Activated CD4-positive, alpha-beta T cell treated with anti-CD3 and anti-CD28 coated beads for 36 hours (primary cell): Measurements from ENCODE around the gene DSCAM. TPM values are rescaled to one million over a fixed set of nuclear protein-coding genes. Genes with fewer than 3 reads are reported as not detected.

Source experiments
- ATAC-seq: fragments of 200-7000 bp; cut with Tn5 transposase; one replicate; pipeline ENCODE4 v1.10.0; 2021; ENCODE audit warnings: mild to moderate bottlenecking, moderate library complexity
- CTCF ChIA-PET: fragments of 350-600 bp; sonication (Branson Sonifier 250); formaldehyde crosslinking; loops from one replicate; lab custom pipeline; 2021; ENCODE audit warnings: antibody characterized with exemption; lab: Charles Lee
- POLR2A ChIA-PET: fragments of 350-600 bp; sonication (Branson Sonifier 250); formaldehyde crosslinking; loops from one replicate; lab custom pipeline; 2021; ENCODE audit warnings: antibody characterized with exemption, inconsistent platforms; lab: Charles Lee
- DNase-seq: peaks from one replicate; pipeline ENCODE4 v3.0.0-alpha.2; 2020
- H3K27ac Mint-ChIP-seq: one replicate; pipeline ENCODE4 v1.8.0; 2021; ENCODE audit warnings: mixed read lengths
- H3K27me3 Mint-ChIP-seq: one replicate; pipeline ENCODE4 v1.8.0; 2021; ENCODE audit warnings: mixed read lengths
- H3K36me3 Mint-ChIP-seq: one replicate; pipeline ENCODE4 v1.8.0; 2021; ENCODE audit warnings: low read depth, mixed read lengths
- H3K4me1 Mint-ChIP-seq: one replicate; pipeline ENCODE4 v1.8.0; 2021; ENCODE audit warnings: mixed read lengths
- H3K4me3 Mint-ChIP-seq: one replicate; pipeline ENCODE4 v1.8.0; 2021; ENCODE audit warnings: mild to moderate bottlenecking, moderate library complexity, mixed read lengths
- H3K9me3 Mint-ChIP-seq: one replicate; pipeline ENCODE4 v1.8.0; 2021; ENCODE audit warnings: low read depth, mixed read lengths
- intact Hi-C, 2 experiments: fragments of 100-400 bp; cut with DNase I in 1 of 2; cut with micrococcal nuclease in 1 of 2; formaldehyde crosslinking; loops; one replicate each; pipeline versions ENCODE4 v1.14.2 to v1.15.1; 2022 to 2024; cut with DNase I, micrococcal nuclease
- total RNA-seq, 2 experiments: library from RNA; stranded (reverse); gene quantifications; one replicate each; pipeline ENCODE4 v1.2.3, GENCODE V29; 2021

DSCAM gene
- total RNA-seq, 2 experiments from 2014 or later, result not detected

GRCh38 chr21:40618191-40618973 lies 228.6 kb downstream of the DSCAM start:
- CTCF ChIA-PET, result no interaction called here
- H3K27me3 Mint-ChIP-seq, result no peaks in the 10 kb centered on the region
- no peak for ATAC-seq
- no peak overlapping the region for H3K27ac Mint-ChIP-seq
- no peaks in the 10 kb centered on the region for H3K36me3 Mint-ChIP-seq
- DNase-seq, result no peak
- peaks cover 6% of the 10 kb centered on the region for H3K9me3 Mint-ChIP-seq
- intact Hi-C loops, result no loop called here
- POLR2A ChIA-PET, result no interaction called here
- H3K4me1 Mint-ChIP-seq, result no peaks in the 10 kb centered on the region
- H3K4me3 Mint-ChIP-seq, result no peak overlapping the region

- Mint-ChIP-seq H3K4me1 (no peaks in the 10 kb centered on the region), H3K27me3 (no peaks in the 10 kb centered on the region), H3K27ac (no peak overlapping the region), H3K9me3 (peaks cover 7% of the 10 kb centered on the region), H3K4me3 (no peak overlapping the region), H3K36me3 (no peaks in the 10 kb centered on the region)
- ChIA-PET POLR2A (no interaction called here), CTCF (no interaction called here)
- no peak for ATAC-seq
- DNase-seq, result no peak
- intact Hi-C loops, result no loop called here
These were observed 230.6 kb downstream of the DSCAM start for GRCh38 chr21:40616377-40616704.

GRCh38 chr21:40615505-40616376 lies 231.2 kb downstream of the DSCAM start:
- Mint-ChIP-seq H3K27ac (no peak overlapping the region), H3K36me3 (no peaks in the 10 kb centered on the region), H3K9me3 (peaks cover 7% of the 10 kb centered on the region), H3K4me1 (no peaks in the 10 kb centered on the region), H3K4me3 (no peak overlapping the region), H3K27me3 (no peaks in the 10 kb centered on the region)
- DNase-seq, result no peak
- no peak for ATAC-seq
- CTCF ChIA-PET, result no interaction called here
- intact Hi-C loops, result no loop called here
- POLR2A ChIA-PET, result no interaction called here

GRCh38 chr21:40613546-40614030 lies 233.4 kb downstream of the DSCAM start:
- CTCF ChIA-PET, result no interaction called here
- H3K27me3 Mint-ChIP-seq, result no peaks in the 10 kb centered on the region
- no peaks in the 10 kb centered on the region for H3K4me1 Mint-ChIP-seq
- intact Hi-C loops, result no loop called here
- no peak overlapping the region for H3K4me3 Mint-ChIP-seq
- H3K36me3 Mint-ChIP-seq, result no peaks in the 10 kb centered on the region
- POLR2A ChIA-PET, result no interaction called here
- peaks cover 5% of the 10 kb centered on the region for H3K9me3 Mint-ChIP-seq
- ATAC-seq (no peak), DNase-seq (no peak)
- H3K27ac Mint-ChIP-seq, result no peak overlapping the region

GRCh38 chr21:40610345-40610744 lies 236.6 kb downstream of the DSCAM start:
- Mint-ChIP-seq H3K9me3 (peaks cover 8% of the 10 kb centered on the region), H3K4me3 (no peak overlapping the region), H3K27me3 (peaks cover 3% of the 10 kb centered on the region), H3K36me3 (no peaks in the 10 kb centered on the region), H3K4me1 (no peaks in the 10 kb centered on the region), H3K27ac (no peak overlapping the region)
- ChIA-PET CTCF (no interaction called here), POLR2A (no interaction called here)
- intact Hi-C loops, result no loop called here
- DNase-seq (no peak), ATAC-seq (no peak)

GRCh38 chr21:40606341-40606740 lies 240.6 kb downstream of the DSCAM start:
- DNase-seq (no peak), ATAC-seq (no peak)
- Mint-ChIP-seq H3K27ac (no peak overlapping the region), H3K9me3 (peaks cover 6% of the 10 kb centered on the region), H3K4me3 (no peak overlapping the region), H3K27me3 (peaks cover 3% of the 10 kb centered on the region), H3K4me1 (no peaks in the 10 kb centered on the region), H3K36me3 (no peaks in the 10 kb centered on the region)
- ChIA-PET CTCF (no interaction called here), POLR2A (no interaction called here)
- intact Hi-C loops, result no loop called here

- no peaks in the 10 kb centered on the region for H3K4me1 Mint-ChIP-seq
- no peak for DNase-seq
- peaks cover 6% of the 10 kb centered on the region for H3K9me3 Mint-ChIP-seq
- intact Hi-C loops, result no loop called here
- H3K36me3 Mint-ChIP-seq, result no peaks in the 10 kb centered on the region
- peaks cover 3% of the 10 kb centered on the region for H3K27me3 Mint-ChIP-seq
- ChIA-PET CTCF (no interaction called here), POLR2A (no interaction called here)
- H3K4me3 Mint-ChIP-seq, result no peak overlapping the region
- H3K27ac Mint-ChIP-seq, result no peak overlapping the region
- ATAC-seq, result no peak
These were observed 241.9 kb downstream of the DSCAM start for GRCh38 chr21:40605094-40605493.

GRCh38 chr21:40603774-40604173 lies 243.2 kb downstream of the DSCAM start:
- H3K36me3 Mint-ChIP-seq, result no peaks in the 10 kb centered on the region
- ChIA-PET CTCF (no interaction called here), POLR2A (no interaction called here)
- H3K4me3 Mint-ChIP-seq, result no peak overlapping the region
- DNase-seq (no peak), ATAC-seq (no peak)
- H3K9me3 Mint-ChIP-seq, result peaks cover 10% of the 10 kb centered on the region
- H3K27ac Mint-ChIP-seq, result no peak overlapping the region
- H3K4me1 Mint-ChIP-seq, result no peaks in the 10 kb centered on the region
- H3K27me3 Mint-ChIP-seq, result peaks cover 3% of the 10 kb centered on the region
- intact Hi-C loops, result no loop called here

- CTCF ChIA-PET, result interaction anchor here (0.6 kb wide), 1 partner anchor 18 kb away, joined by 3 read pairs; no protein-coding TSS in a partner anchor
- H3K27ac Mint-ChIP-seq, result no peak overlapping the region
- no peaks in the 10 kb centered on the region for H3K36me3 Mint-ChIP-seq
- no peaks in the 10 kb centered on the region for H3K27me3 Mint-ChIP-seq
- POLR2A ChIA-PET, result no interaction called here
- DNase-seq (no peak), ATAC-seq (no peak)
- H3K9me3 Mint-ChIP-seq, result peaks cover 7% of the 10 kb centered on the region
- no peak overlapping the region for H3K4me3 Mint-ChIP-seq
- intact Hi-C loops, result no loop called here
- no peaks in the 10 kb centered on the region for H3K4me1 Mint-ChIP-seq
These were observed 244.9 kb downstream of the DSCAM start for GRCh38 chr21:40602080-40602479.

- intact Hi-C loops, result no loop called here
- Mint-ChIP-seq H3K36me3 (no peaks in the 10 kb centered on the region), H3K9me3 (peaks cover 7% of the 10 kb centered on the region), H3K4me1 (no peaks in the 10 kb centered on the region), H3K4me3 (no peak overlapping the region), H3K27me3 (no peaks in the 10 kb centered on the region), H3K27ac (no peak overlapping the region)
- ChIA-PET POLR2A (no interaction called here), CTCF (no interaction called here)
- DNase-seq, result no peak
- ATAC-seq, result no peak
These were observed 251.2 kb downstream of the DSCAM start for GRCh38 chr21:40595806-40596205.

GRCh38 chr21:40587736-40588346 lies 259.1 kb downstream of the DSCAM start:
- Mint-ChIP-seq H3K9me3 (peaks cover 8% of the 10 kb centered on the region), H3K4me3 (no peak overlapping the region), H3K27ac (no peak overlapping the region), H3K4me1 (no peaks in the 10 kb centered on the region), H3K27me3 (no peaks in the 10 kb centered on the region), H3K36me3 (no peaks in the 10 kb centered on the region)
- intact Hi-C loops, result no loop called here
- ATAC-seq, result no peak
- POLR2A ChIA-PET, result interaction anchor here (0.7 kb wide), 1 partner anchor 37 kb away, joined by 3 read pairs; no protein-coding TSS in a partner anchor
- no peak for DNase-seq
- CTCF ChIA-PET, result no interaction called here
